OCI-LY1 (cell line): ENCODE measurements around the gene C1QL2.

Experiments used
- H2AFZ ChIP-seq: fragments of 200-600 bp; sonication (generic), shearing (Covaris generic); 2 replicates; pipeline ENCODE4 v1.6.0; 2014; ENCODE audit warnings: antibody characterized with exemption, mild to moderate bottlenecking, low read length
- H3F3A ChIP-seq: fragments of 200-600 bp; sonication (generic), shearing (Covaris generic); 2 replicates; pipeline ENCODE4 v1.6.0; 2014; ENCODE audit warnings: mild to moderate bottlenecking, antibody characterized with exemption, low read length, moderate library complexity; ENCODE audit not compliant: insufficient read depth
- H3K27ac ChIP-seq: fragments of 200-600 bp; sonication (generic); 2 replicates; pipeline ENCODE4 v1.5.1; 2014; ENCODE audit warnings: low read length, mixed run types, mild to moderate bottlenecking, low read depth; ENCODE audit not compliant: poor library complexity, severe bottlenecking
- H3K27me3 ChIP-seq: fragments of 200-600 bp; sonication (generic); 2 replicates; pipeline ENCODE4 v1.6.0; 2014; ENCODE audit warnings: antibody characterized with exemption, mild to moderate bottlenecking, low read length, moderate library complexity; ENCODE audit not compliant: insufficient read depth
- H3K36me3 ChIP-seq: fragments of 200-600 bp; sonication (generic); 2 replicates; pipeline ENCODE4 v1.6.1; 2014; ENCODE audit warnings: mild to moderate bottlenecking, antibody characterized with exemption, low read length, moderate library complexity, mixed read lengths; ENCODE audit not compliant: insufficient read depth
- H3K4me1 ChIP-seq: fragments of 200-600 bp; sonication (generic); 2 replicates; pipeline ENCODE4 v1.5.1; 2014; ENCODE audit warnings: mild to moderate bottlenecking, low read length, moderate library complexity; ENCODE audit not compliant: insufficient read depth, severe bottlenecking
- H3K4me2 ChIP-seq: fragments of 200-600 bp; sonication (generic), shearing (Covaris generic); 2 replicates; pipeline ENCODE4 v1.6.1; 2014; ENCODE audit warnings: low read length
- H3K4me3 ChIP-seq: fragments of 200-600 bp; sonication (generic); 2 replicates; pipeline ENCODE4 v1.5.1; 2014; ENCODE audit warnings: low read length, low read depth, mild to moderate bottlenecking, mixed read lengths; ENCODE audit not compliant: poor library complexity, severe bottlenecking
- H3K79me2 ChIP-seq: fragments of 200-600 bp; shearing (Covaris generic); 2 replicates; pipeline ENCODE4 v1.6.1; 2016; ENCODE audit warnings: mixed run types, low read length, mixed read lengths; ENCODE audit not compliant: insufficient read depth
- H3K9ac ChIP-seq: fragments of 200-600 bp; sonication (generic), shearing (Covaris generic); 2 replicates; pipeline ENCODE4 v1.6.1; 2014; ENCODE audit warnings: mild to moderate bottlenecking, low read length, mixed read lengths
- H3K9me2 ChIP-seq: fragments of 200-600 bp; sonication (generic), shearing (Covaris generic); 2 replicates; pipeline ENCODE4 v1.6.1; 2014; ENCODE audit warnings: low read depth, mild to moderate bottlenecking, low read length, mixed read lengths
- H3K9me3 ChIP-seq: fragments of 200-600 bp; shearing (Covaris generic); 2 replicates; pipeline ENCODE4 v1.6.1; 2014; ENCODE audit warnings: low read length, mixed read lengths
- H4K20me1 ChIP-seq: fragments of 200-600 bp; sonication (generic), shearing (Covaris generic); 2 replicates; pipeline ENCODE4 v1.6.0; 2016; ENCODE audit warnings: mild to moderate bottlenecking, low read length; ENCODE audit not compliant: insufficient read depth
- CTCF ChIP-seq: fragments of 200-600 bp; sonication (generic), shearing (Covaris generic); IDR thresholded peaks from 2 replicates; pipeline ENCODE4 v1.5.1; 2017; ENCODE audit warnings: mild to moderate bottlenecking, antibody characterized with exemption, low read length, moderate library complexity, mixed read lengths
- EZH2 ChIP-seq: fragments of 200-600 bp; sonication (generic), shearing (Covaris generic); IDR thresholded peaks from 2 replicates; pipeline ENCODE4 v1.8.0; 2017; ENCODE audit warnings: borderline replicate concordance, mixed run types, mild to moderate bottlenecking, antibody characterized with exemption, low read length, moderate library complexity, mixed read lengths

Gene C1QL2

GRCh38 chr2:119149611-119150010 lies 8.9 kb downstream of the C1QL2 start:
- TF ChIP-seq EZH2, result no peak
- no peak for TF ChIP-seq CTCF
- H4K20me1 ChIP-seq, result no peaks in the 10 kb centered on the region
- H3K4me3 ChIP-seq, result no peak overlapping the region
- no peaks in the 10 kb centered on the region for H3K4me1 ChIP-seq
- no peaks in the 10 kb centered on the region for H3K27me3 ChIP-seq
- no peaks in the 10 kb centered on the region for H3K79me2 ChIP-seq
- no peaks in the 10 kb centered on the region for H3K36me3 ChIP-seq
- no peak overlapping the region for H3K4me2 ChIP-seq
- H3K9ac ChIP-seq, result no peak overlapping the region
- no peak overlapping the region for H2AFZ ChIP-seq
- no peaks in the 10 kb centered on the region for H3K9me2 ChIP-seq
- H3K9me3 ChIP-seq, result no peaks in the 10 kb centered on the region
- no peaks in the 10 kb centered on the region for H3F3A ChIP-seq
- H3K27ac ChIP-seq, result no peak overlapping the region

DNA sequence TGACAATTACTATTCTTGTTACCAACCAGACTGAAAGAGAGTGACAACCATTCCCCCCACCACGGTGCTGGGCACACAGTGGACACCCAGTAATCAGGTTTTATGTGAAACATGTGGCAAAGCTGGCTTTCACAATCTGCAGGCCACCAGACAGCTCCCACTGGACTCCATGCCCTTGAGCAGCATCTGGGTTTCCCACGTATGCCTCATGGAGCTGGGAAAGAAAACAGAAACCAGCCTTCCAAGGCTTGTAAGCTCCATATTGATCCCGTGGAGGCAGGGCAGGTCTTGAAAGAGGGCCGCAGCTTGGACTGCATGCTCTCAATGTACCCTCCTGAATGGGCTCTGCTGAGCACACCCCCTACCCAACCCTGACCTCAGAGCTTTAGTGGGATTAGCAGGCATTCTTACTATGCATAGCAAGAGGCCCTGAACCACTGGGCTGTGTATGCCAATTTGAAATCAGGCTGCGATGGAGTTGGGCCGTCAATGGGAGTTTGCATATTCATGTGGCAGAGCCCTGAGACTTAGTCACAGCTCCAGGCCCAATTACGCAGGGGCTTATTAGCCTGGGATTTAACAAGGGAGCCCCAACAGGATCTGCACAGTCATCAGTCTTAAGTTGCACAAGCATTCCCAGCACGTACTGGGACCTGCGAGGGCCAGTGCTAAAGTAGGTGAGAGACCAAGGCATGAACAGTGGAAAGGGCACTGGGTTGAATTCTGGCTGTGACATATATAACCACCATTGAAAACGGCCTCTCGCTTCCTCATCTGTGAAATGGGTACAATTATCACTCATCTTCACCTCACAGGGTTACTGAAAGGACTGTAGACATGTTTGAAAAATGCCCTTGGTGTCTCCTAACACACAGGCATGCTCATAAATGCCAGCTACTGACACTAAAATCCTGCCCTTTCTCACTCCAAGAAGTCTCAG lies 10.5 kb downstream of the C1QL2 start:
- H3F3A ChIP-seq, result no peaks in the 10 kb centered on the region
- H3K4me3 ChIP-seq, result no peak overlapping the region
- no peak overlapping the region for H3K4me2 ChIP-seq
- H3K4me1 ChIP-seq, result no peaks in the 10 kb centered on the region
- H3K27me3 ChIP-seq, result no peaks in the 10 kb centered on the region
- H4K20me1 ChIP-seq, result no peaks in the 10 kb centered on the region
- TF ChIP-seq EZH2 (no peak), CTCF (no peak)
- no peak overlapping the region for H3K27ac ChIP-seq
- no peaks in the 10 kb centered on the region for H3K36me3 ChIP-seq
- no peaks in the 10 kb centered on the region for H3K9me2 ChIP-seq
- no peaks in the 10 kb centered on the region for H3K79me2 ChIP-seq
- H2AFZ ChIP-seq, result no peak overlapping the region
- H3K9ac ChIP-seq, result no peak overlapping the region
- H3K9me3 ChIP-seq, result no peaks in the 10 kb centered on the region

- Histone ChIP-seq H3K4me2 (no peak overlapping the region), H3K4me3 (no peak overlapping the region), H3K9me2 (no peaks in the 10 kb centered on the region), H4K20me1 (no peaks in the 10 kb centered on the region), H3K4me1 (no peaks in the 10 kb centered on the region), H3K9ac (no peak overlapping the region), H3K36me3 (no peaks in the 10 kb centered on the region), H3K79me2 (no peaks in the 10 kb centered on the region), H3K27me3 (no peaks in the 10 kb centered on the region), H3K27ac (no peak overlapping the region), H3F3A (no peaks in the 10 kb centered on the region), H2AFZ (no peak overlapping the region), H3K9me3 (no peaks in the 10 kb centered on the region)
- no peak for TF ChIP-seq EZH2
- TF ChIP-seq CTCF, result no peak
Observed at GRCh38 chr2:119144806-119145205, 13.7 kb downstream of the C1QL2 start.
